Esophagus squamous epithelium (tissue), 5 donors: Measurements from ENCODE around the gene ZNF418. TPM values are rescaled to one million over a fixed set of nuclear protein-coding genes. Genes with fewer than 3 reads are reported as not detected.
"Not testable (repeated sequence)": the region's sequence is repeated elsewhere in the genome, so short reads cannot be mapped to it uniquely, and the experiment has no call there.

Experiments used
- DNase-seq: peaks from one replicate; lab custom pipeline; 2025; lab: John Stamatoyannopoulos, UW
- H3K27ac ChIP-seq, 4 donors: fragments of 200-600 bp; sonication (generic); one replicate each; pipeline ENCODE4 v1.5.1; 2016 to 2019; ENCODE audit warnings: mild to moderate bottlenecking in 1 of 4
- H3K27me3 ChIP-seq, 4 donors: fragments of 200-600 bp; sonication (generic); 1 replicate in 3 of 4; 2 replicates in 1 of 4; pipeline versions ENCODE4 v1.5.1 to v1.6.0; 2017 to 2021; ENCODE audit warnings: antibody characterized with exemption in 1 of 4
- H3K36me3 ChIP-seq, 3 donors: fragments of 200-600 bp; sonication (generic); one replicate each; pipeline ENCODE4 v1.5.1; 2016 to 2019
- H3K4me1 ChIP-seq, 3 donors: fragments of 200-600 bp; sonication (generic); one replicate each; pipeline ENCODE4 v1.5.1; 2017 to 2019
- H3K4me3 ChIP-seq, 4 donors: fragments of 200-600 bp; sonication (generic); 1 replicate in 3 of 4; 2 replicates in 1 of 4; pipeline ENCODE4 v1.5.1; 2016 to 2019; ENCODE audit warnings: mild to moderate bottlenecking in 2 of 4, moderate library complexity in 1 of 4
- H3K9me3 ChIP-seq, 3 donors: fragments of 200-600 bp; sonication (generic); one replicate each; pipeline ENCODE4 v1.5.1; 2016 to 2019
- POLR2A ChIP-seq, 4 donors: fragments of 450-650 bp; IDR thresholded peaks; one replicate each; pipeline ENCODE4 v1.6.1; 2017; ENCODE audit warnings: antibody characterized with exemption in 4 of 4, mild to moderate bottlenecking in 4 of 4, moderate library complexity in 3 of 4
- WGBS, 2 donors: methylation state at CpG; one replicate each; pipeline ENCODE4 v1.1.5; 2018; 5-methylcytosine and 5-hydroxymethylcytosine counted together
- intact Hi-C: fragments of 100-400 bp; cut with DNase I; formaldehyde crosslinking; loops from one replicate; pipeline ENCODE4 v1.15.0; 2022
- total RNA-seq, 4 donors: library from RNA; depleted of rRNA; stranded (reverse); fragments of >200 nt; gene quantifications; one replicate each; pipeline ENCODE4 v1.1.0, GENCODE V29; 2016
- TF ChIP-seq, protein P1 (sequence below), 6 experiments: fragments of 450-650 bp in 4 of 6; fragments of 200-600 bp in 2 of 6; sonication (generic) in 2 of 6; IDR thresholded peaks; one replicate each; pipeline ENCODE4 v1.5.1; 2016 to 2019; ENCODE audit warnings: antibody characterized with exemption in 6 of 6, mild to moderate bottlenecking in 4 of 6, moderate library complexity in 4 of 6
- donor health status: DM: yes; HTN: yes; CAD: no.

ZNF418 gene
- total RNA-seq, 4 donors from 2014 or later = 1.4 to 9.5 (median 3.5) TPM

DNA sequence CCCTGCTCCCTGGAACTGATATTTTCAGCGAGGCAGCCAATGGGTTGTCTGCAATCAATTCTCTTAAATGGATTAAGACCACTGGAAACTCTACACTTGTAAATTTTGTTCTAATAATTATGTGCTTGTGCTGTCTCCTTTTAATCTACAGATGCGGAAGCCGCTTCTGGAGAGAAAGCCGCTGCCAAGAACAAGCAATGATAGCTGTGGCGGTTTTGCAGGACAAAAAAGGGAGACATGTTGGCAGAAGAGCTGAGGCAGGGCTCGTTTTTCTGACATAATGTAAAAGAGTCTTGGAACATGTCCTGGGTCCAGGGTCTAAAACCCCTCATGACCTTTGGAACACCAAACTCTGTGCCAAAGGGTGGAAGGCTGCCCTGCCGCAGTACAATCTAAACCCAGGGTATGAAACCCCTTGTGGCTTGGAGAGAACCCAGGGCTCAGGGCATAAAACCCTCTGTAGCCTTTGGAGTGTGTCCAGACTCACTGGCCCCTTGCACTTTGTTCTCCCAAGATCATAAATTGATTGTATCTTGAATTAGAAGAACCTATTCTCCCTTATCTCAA is 31.5 kb downstream of the ZNF418 start:
- no peak overlapping the region for H3K4me3 ChIP-seq
- DNase-seq = no peak
- no peaks in the 10 kb centered on the region for H3K4me1 ChIP-seq
- TF ChIP-seq, protein P1, sequence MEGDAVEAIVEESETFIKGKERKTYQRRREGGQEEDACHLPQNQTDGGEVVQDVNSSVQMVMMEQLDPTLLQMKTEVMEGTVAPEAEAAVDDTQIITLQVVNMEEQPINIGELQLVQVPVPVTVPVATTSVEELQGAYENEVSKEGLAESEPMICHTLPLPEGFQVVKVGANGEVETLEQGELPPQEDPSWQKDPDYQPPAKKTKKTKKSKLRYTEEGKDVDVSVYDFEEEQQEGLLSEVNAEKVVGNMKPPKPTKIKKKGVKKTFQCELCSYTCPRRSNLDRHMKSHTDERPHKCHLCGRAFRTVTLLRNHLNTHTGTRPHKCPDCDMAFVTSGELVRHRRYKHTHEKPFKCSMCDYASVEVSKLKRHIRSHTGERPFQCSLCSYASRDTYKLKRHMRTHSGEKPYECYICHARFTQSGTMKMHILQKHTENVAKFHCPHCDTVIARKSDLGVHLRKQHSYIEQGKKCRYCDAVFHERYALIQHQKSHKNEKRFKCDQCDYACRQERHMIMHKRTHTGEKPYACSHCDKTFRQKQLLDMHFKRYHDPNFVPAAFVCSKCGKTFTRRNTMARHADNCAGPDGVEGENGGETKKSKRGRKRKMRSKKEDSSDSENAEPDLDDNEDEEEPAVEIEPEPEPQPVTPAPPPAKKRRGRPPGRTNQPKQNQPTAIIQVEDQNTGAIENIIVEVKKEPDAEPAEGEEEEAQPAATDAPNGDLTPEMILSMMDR (IDR thresholded peaks at IDR 0.05) = no peak
- TF ChIP-seq POLR2A (IDR thresholded peaks at IDR 0.05) = no peak
- intact Hi-C loops = no loop called here
- H3K27ac ChIP-seq = no peak overlapping the region
- WGBS, 2 donors = 63 to 77% methylated on average over 7 of the region's 7 CpGs
- H3K27me3 ChIP-seq = no peaks in the 10 kb centered on the region
- peaks cover 0 to 43% (median 6%) of the 10 kb centered on the region in 3 donors for H3K9me3 ChIP-seq
- H3K36me3 ChIP-seq = peaks cover 4 to 37% (median 6%) of the 10 kb centered on the region in 3 donors

DNA sequence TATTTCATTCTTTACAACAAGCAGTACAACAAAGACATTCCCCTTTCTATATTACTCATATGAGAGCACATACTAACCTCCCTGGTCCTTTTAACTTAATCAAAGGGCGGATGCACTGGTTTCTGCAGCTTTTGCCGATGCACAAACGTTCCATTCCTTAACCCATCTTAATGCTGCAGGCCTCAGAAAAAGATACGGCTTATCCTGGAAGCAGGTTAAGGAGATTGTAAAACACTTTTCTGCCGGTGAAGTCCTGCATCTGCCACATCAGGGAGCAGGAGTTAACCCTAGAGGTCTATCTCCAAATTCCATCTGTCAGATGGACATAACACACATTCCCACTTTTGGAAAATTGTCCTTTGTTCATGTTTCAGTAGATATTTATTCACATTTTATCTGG is 34.9 kb downstream of the ZNF418 start:
- Histone ChIP-seq H3K4me3 (no peak overlapping the region), H3K27ac (no peak overlapping the region), H3K9me3 (peaks cover 0 to 29% (median 0%) of the 10 kb centered on the region in 3 donors), H3K36me3 (peaks cover 0 to 9% (median 0%) of the 10 kb centered on the region in 3 donors), H3K27me3 (no peaks in the 10 kb centered on the region), H3K4me1 (no peaks in the 10 kb centered on the region)
- no peak for TF ChIP-seq POLR2A (IDR thresholded peaks at IDR 0.05)
- TF ChIP-seq, protein P1 (IDR thresholded peaks at IDR 0.05) = no peak
- 72 to 84% methylated on average over 5 of the region's 5 CpGs for WGBS, 2 donors
- intact Hi-C loops = no loop called here
- DNase-seq = no peak

DNA sequence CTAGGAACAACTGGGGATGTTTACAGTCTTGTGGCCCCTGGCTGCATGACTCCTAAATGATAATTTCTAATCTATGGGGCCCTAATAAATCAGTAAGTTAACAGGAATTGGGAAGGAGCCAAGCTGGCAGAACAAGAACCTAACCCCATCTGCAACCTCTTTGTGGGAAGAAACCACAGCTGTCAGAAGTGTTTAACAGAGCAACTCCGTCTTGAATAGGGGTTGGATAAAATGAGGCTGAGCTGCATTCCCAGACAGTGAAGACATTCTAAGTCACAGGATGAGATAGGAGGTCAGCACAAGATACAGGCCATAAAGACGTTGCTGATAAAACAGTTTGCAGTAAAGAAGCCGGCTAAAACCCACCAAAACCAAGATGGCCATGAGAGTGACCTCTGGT is 44.5 kb downstream of the ZNF418 start:
- peaks cover 0 to 33% (median 6%) of the 10 kb centered on the region in 3 donors for H3K4me1 ChIP-seq
- intact Hi-C loops, DNase-seq, H3K27me3 ChIP-seq, H3K27ac ChIP-seq, H3K4me3 ChIP-seq, H3K36me3 ChIP-seq: not testable (repeated sequence)
- WGBS, 2 donors = 57 to 59% methylated on average over 3 of the region's 3 CpGs
- H3K9me3 ChIP-seq = peaks cover 0 to 41% (median 6%) of the 10 kb centered on the region in 3 donors

DNA sequence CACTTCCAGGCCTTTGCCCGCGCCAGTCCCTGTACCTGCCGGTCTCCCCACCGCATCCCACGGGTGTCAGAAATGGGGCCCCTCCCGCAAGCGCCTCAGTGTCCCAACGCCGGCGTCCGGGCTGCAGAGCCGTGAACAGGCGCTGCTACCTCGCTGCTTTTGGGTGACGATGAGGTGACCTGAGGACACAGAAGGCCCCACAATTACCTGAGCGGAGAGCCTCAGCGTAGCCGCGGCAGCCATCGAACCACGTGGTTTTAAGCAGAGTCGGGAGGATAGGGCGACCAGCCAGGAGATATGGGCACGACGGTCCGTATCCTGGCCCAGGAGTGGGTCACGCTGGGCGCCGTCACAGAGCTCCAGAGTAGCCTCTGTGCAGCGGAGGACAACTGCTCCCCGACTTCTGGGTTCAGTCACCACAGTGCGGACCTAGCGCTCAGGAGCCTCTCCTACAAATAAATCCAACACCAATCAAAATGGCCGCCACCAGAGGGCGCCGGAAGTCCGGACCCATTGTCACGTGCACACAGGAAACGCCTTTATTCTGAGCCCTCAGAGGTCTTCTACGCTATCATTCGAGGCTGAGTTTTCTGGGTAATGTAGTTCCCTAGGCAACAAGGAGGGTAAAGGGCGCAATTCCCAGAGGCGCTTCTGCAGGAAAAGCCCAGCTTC is 46.5 kb downstream of the ZNF418 start, which contains the start of gene ZNF814:
Gene ZNF814, minus strand, starts transcription at position 478 of the 672 bp plus-strand sequence. Its CDS starts 235 bp downstream, at position 243.
- Histone ChIP-seq H3K27me3 (no peaks in the 10 kb centered on the region), H3K27ac (peak within 1 kb of the TSS; percentile 33 to 78 (median 64)), H3K9me3 (peaks cover 0 to 57% (median 15%) of the 10 kb centered on the region in 3 donors), H3K4me3 (peak within 1 kb of the TSS; percentile 42 to 67 (median 56)), H3K36me3 (peaks cover 0 to 20% (median 0%) of the 10 kb centered on the region in 3 donors), H3K4me1 (peaks cover 0 to 33% (median 6%) of the 10 kb centered on the region in 3 donors)
- WGBS, 2 donors = 2 to 6% methylated on average over 20 to 21 of the region's 43 CpGs
- TF ChIP-seq, protein P1 (IDR thresholded peaks at IDR 0.05) = peak in 3 of 6 experiments; percentile 5 to 44 (median 30)
- no peak for TF ChIP-seq POLR2A (IDR thresholded peaks at IDR 0.05)
- intact Hi-C loops = no loop called here
- DNase-seq = peak; percentile 15

DNA sequence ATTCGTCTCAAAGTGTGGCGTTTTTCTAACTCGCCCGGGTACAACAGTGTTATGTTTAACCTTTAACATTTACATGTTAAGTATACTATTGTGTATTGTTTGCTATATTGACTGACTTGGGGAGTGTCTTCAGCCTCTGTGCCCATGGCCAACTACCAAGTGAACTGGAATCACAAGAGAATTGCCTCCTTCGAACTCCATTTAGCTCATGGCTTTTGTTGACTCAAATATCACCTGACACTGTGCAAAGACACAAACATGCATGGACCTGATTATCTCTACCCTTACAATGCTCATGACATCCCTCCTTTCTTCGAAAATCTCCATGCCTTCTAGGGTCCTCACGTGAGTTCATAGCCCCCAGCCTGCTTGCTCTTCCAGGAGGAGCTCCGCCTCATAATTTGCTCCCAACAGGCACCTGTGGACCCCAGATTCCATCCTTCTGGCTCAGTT is 47.1 kb downstream of the ZNF418 start:
- no peak for DNase-seq
- Histone ChIP-seq H3K4me1 (peaks cover 0 to 33% (median 6%) of the 10 kb centered on the region in 3 donors), H3K9me3 (peaks cover 0 to 56% (median 15%) of the 10 kb centered on the region in 3 donors), H3K27me3 (no peaks in the 10 kb centered on the region), H3K4me3 (peak overlapping the region; percentile 42 to 67 (median 56)), H3K27ac (peak overlapping the region; percentile 33 to 78 (median 64)), H3K36me3 (peaks cover 0 to 25% (median 0%) of the 10 kb centered on the region in 3 donors)
- intact Hi-C loops = no loop called here
- no peak for TF ChIP-seq POLR2A (IDR thresholded peaks at IDR 0.05)
- TF ChIP-seq, protein P1 (IDR thresholded peaks at IDR 0.05) = no peak
- WGBS, 2 donors = 12 to 16% methylated on average over 8 of the region's 8 CpGs
